Measurements from ENCODE around the gene TGIF2. TPM values are rescaled to one million over a fixed set of nuclear protein-coding genes. Genes with fewer than 3 reads are reported as not detected.

Gene TGIF2
- total and polyA plus RNA-seq, 2 of the 13 experiments (the other 11 are each of a cell fraction or from before 2014, with no cell fraction given): 41.3 to 53.9 TPM

GRCh38 chr20:36624068-36624943, 50.9 kb downstream of the TGIF2 start (continued):
- TF ChIP-seq ZNF660 (CRISPR knock-in tag; IDR thresholded peaks at IDR 0.05; ENCODE audit: borderline replicate concordance, low read depth): no peak
- TF ChIP-seq ZBTB49 (CRISPR knock-in tag; IDR thresholded peaks at IDR 0.05; ENCODE audit: borderline replicate concordance): 0 out of 2 replicates have a peak, but pooled peaks have one; percentile 59
- TF ChIP-seq CREM (IDR thresholded peaks at IDR 0.05): no peak
- TF ChIP-seq CREM (CRISPR knock-in tag; IDR thresholded peaks at IDR 0.05): no peak
- TF ChIP-seq DMAP1 (CRISPR knock-in tag; IDR thresholded peaks at IDR 0.05): peak; percentile 45; the same call in 1 of the 2 replicates
- no peak for TF ChIP-seq IKZF1 (IDR thresholded peaks at IDR 0.05)
- TF ChIP-seq ZNF546 (CRISPR knock-in tag; conservative IDR thresholded peaks at IDR 0.05): no peak
- no peak for TF ChIP-seq PRDM15 (CRISPR knock-in tag; IDR thresholded peaks at IDR 0.05)
- TF ChIP-seq NPAS2 (CRISPR knock-in tag; IDR thresholded peaks at IDR 0.05; ENCODE audit: borderline replicate concordance): no peak
- TF ChIP-seq SAFB2 (CRISPR knock-in tag; IDR thresholded peaks at IDR 0.05; ENCODE audit: borderline replicate concordance, low read depth): no peak
- no peak for TF ChIP-seq SKI (IDR thresholded peaks at IDR 0.05; ENCODE audit: partially characterized antibody)
- 0 out of 2 replicates have a peak, but pooled peaks have one; percentile 33 for TF ChIP-seq ZNF619 (CRISPR knock-in tag; IDR thresholded peaks at IDR 0.05)
- no peak for TF ChIP-seq ZNF142 (CRISPR knock-in tag; IDR thresholded peaks at IDR 0.05)
- TF ChIP-seq JARID2 (CRISPR knock-in tag; IDR thresholded peaks at IDR 0.05; ENCODE audit: insufficient replicate concordance): no peak
- 0 out of 2 replicates have a peak, but pooled peaks have one; percentile 20 for TF ChIP-seq TFDP1 (CRISPR knock-in tag; IDR thresholded peaks at IDR 0.05; ENCODE audit: borderline replicate concordance)
